H7 (cell line): ENCODE measurements around the gene NPHP4. TPM values are rescaled to one million over a fixed set of nuclear protein-coding genes. Genes with fewer than 3 reads are reported as not detected.

Experiments used
- DNase-seq: peaks from one replicate; pipeline ENCODE4 v3.0.0; 2012
- H3K27me3 ChIP-seq: 2 replicates; pipeline ENCODE4 v1.6.0; 2011; ENCODE audit warnings: mild to moderate bottlenecking, low read length; ENCODE audit not compliant: control insufficient read depth, insufficient read depth
- H3K36me3 ChIP-seq: replicated peaks from 2 replicates; pipeline ENCODE4 v1.5.1; 2011; ENCODE audit warnings: low read length; ENCODE audit not compliant: control insufficient read depth, insufficient read depth
- H3K4me3 ChIP-seq: 2 replicates; pipeline ENCODE4 v1.5.1; 2011; ENCODE audit warnings: low read depth, mild to moderate bottlenecking, control low read depth, low read length, moderate library complexity; ENCODE audit not compliant: insufficient read depth
- total RNA-seq: library from RNA; depleted of rRNA; stranded (reverse); fragments of >200 nt; shearing (Covaris generic); gene quantifications from 2 replicates; pipeline ENCODE4 v1.2.3, GENCODE V29; 2014

The NPHP4 gene
- total RNA-seq, 1 experiment from 2014 or later: 22.1 TPM

- DNase-seq: peak; percentile 87
- Histone ChIP-seq H3K4me3 (peak overlapping the region; percentile 87), H3K27me3 (peaks cover 26% of the 10 kb centered on the region), H3K36me3 (no peaks in the 10 kb centered on the region)
These were observed 760 bp upstream of the NPHP4 start for GRCh38 chr1:5992814-5993555.

- peaks cover 26% of the 10 kb centered on the region for H3K27me3 ChIP-seq
- peak; percentile 96 for DNase-seq
- H3K36me3 ChIP-seq: no peaks in the 10 kb centered on the region
- H3K4me3 ChIP-seq: peak overlapping the region; percentile 90
These were observed 722 bp downstream of the NPHP4 start for GRCh38 chr1:5991381-5992025.

GRCh38 chr1:5990913-5991312 lies 1.3 kb downstream of the NPHP4 start:
- H3K27me3 ChIP-seq: peaks cover 23% of the 10 kb centered on the region
- DNase-seq: no peak
- H3K4me3 ChIP-seq: peak overlapping the region; percentile 90
- no peaks in the 10 kb centered on the region for H3K36me3 ChIP-seq

- Histone ChIP-seq H3K27me3 (peaks cover 23% of the 10 kb centered on the region), H3K4me3 (no peak overlapping the region), H3K36me3 (no peaks in the 10 kb centered on the region)
- DNase-seq: no peak
These were observed 2.4 kb downstream of the NPHP4 start for GRCh38 chr1:5989731-5990271.

- Histone ChIP-seq H3K27me3 (peaks cover 18% of the 10 kb centered on the region), H3K36me3 (no peaks in the 10 kb centered on the region), H3K4me3 (no peak overlapping the region)
- DNase-seq: no peak
These were observed 3.0 kb downstream of the NPHP4 start for GRCh38 chr1:5989286-5989605.

GRCh38 chr1:5988596-5989285 lies 3.5 kb downstream of the NPHP4 start:
- DNase-seq: no peak
- Histone ChIP-seq H3K27me3 (peaks cover 14% of the 10 kb centered on the region), H3K36me3 (no peaks in the 10 kb centered on the region), H3K4me3 (no peak overlapping the region)

GRCh38 chr1:5986018-5986417 lies 6.2 kb downstream of the NPHP4 start:
- Histone ChIP-seq H3K36me3 (no peaks in the 10 kb centered on the region; the same call in 1 of the 2 replicates), H3K4me3 (no peak overlapping the region), H3K27me3 (peaks cover 5% of the 10 kb centered on the region; the same call in 1 of the 2 replicates)
- no peak for DNase-seq

- no peak for DNase-seq
- no peaks in the 10 kb centered on the region for H3K27me3 ChIP-seq
- H3K4me3 ChIP-seq: no peak overlapping the region
- no peaks in the 10 kb centered on the region; the same call in 1 of the 2 replicates for H3K36me3 ChIP-seq
These were observed 7.0 kb downstream of the NPHP4 start for GRCh38 chr1:5985250-5985649.

- Histone ChIP-seq H3K36me3 (no peaks in the 10 kb centered on the region; the same call in 1 of the 2 replicates), H3K27me3 (no peaks in the 10 kb centered on the region), H3K4me3 (no peak overlapping the region)
- no peak for DNase-seq
These were observed 8.7 kb downstream of the NPHP4 start for GRCh38 chr1:5983361-5984103.

GRCh38 chr1:5982868-5983267 lies 9.4 kb downstream of the NPHP4 start:
- H3K36me3 ChIP-seq: no peaks in the 10 kb centered on the region; the same call in 1 of the 2 replicates
- no peak overlapping the region for H3K4me3 ChIP-seq
- DNase-seq: no peak
- H3K27me3 ChIP-seq: no peaks in the 10 kb centered on the region

- Histone ChIP-seq H3K4me3 (no peak overlapping the region), H3K36me3 (no peaks in the 10 kb centered on the region; the same call in 1 of the 2 replicates), H3K27me3 (no peaks in the 10 kb centered on the region)
- no peak for DNase-seq
These were observed 9.9 kb downstream of the NPHP4 start for GRCh38 chr1:5982276-5982675.

- no peaks in the 10 kb centered on the region for H3K27me3 ChIP-seq
- no peak for DNase-seq
- H3K36me3 ChIP-seq: no peaks in the 10 kb centered on the region; the same call in 1 of the 2 replicates
- peak overlapping the region; percentile 20; the same call in 1 of the 2 replicates for H3K4me3 ChIP-seq
These were observed 11.2 kb downstream of the NPHP4 start for GRCh38 chr1:5981009-5981380.

- Histone ChIP-seq H3K4me3 (peak overlapping the region; percentile 20), H3K27me3 (no peaks in the 10 kb centered on the region), H3K36me3 (no peaks in the 10 kb centered on the region; the same call in 1 of the 2 replicates)
- peak; percentile 95 for DNase-seq
These were observed 11.8 kb downstream of the NPHP4 start for GRCh38 chr1:5980314-5981008.
